Stimulated activated CD4-positive, alpha-beta T cell treated with anti-CD3 and anti-CD28 coated beads, Interleukin-1b, Interleukin-23, amount 100 ng/mL, for 24 hours (primary cell): ENCODE measurements around the gene OR13C2.
"Not testable (repeated sequence)": the region's sequence is repeated elsewhere in the genome, so short reads cannot be mapped to it uniquely, and the experiment has no call there.

Experiments used
- DNase-seq, 4 experiments: peaks; one replicate each; pipeline ENCODE4 v3.0.0-alpha.2; 2020; ENCODE audit warnings: low read depth in 4 of 4, low spot score in 1 of 4

The OR13C2 gene, protein sequence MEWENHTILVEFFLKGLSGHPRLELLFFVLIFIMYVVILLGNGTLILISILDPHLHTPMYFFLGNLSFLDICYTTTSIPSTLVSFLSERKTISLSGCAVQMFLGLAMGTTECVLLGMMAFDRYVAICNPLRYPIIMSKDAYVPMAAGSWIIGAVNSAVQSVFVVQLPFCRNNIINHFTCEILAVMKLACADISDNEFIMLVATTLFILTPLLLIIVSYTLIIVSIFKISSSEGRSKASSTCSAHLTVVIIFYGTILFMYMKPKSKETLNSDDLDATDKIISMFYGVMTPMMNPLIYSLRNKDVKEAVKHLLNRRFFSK

DNA sequence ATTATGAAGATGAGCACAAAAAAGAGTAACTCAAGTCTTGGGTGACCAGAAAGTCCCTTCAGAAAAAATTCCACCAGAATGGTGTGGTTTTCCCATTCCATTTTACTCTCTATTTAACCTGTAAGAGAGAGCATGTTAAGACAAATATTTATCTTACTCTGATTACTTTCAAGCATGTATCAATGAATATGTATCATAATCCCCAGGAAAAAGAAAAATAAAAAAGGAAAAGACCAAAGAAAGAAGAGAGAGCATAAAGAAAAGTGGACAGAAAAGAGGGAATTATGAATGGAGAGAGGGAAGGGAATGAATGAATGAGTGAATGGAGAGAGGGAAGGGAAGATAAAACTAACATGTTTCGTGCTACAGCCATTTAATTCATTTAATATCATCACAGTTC is at the start of gene OR13C2:
TSS of gene OR13C2 (minus strand) at position 101 of the 400 bp plus-strand sequence. CDS start at position 101, 0 bp downstream.
- DNase-seq = not testable (repeated sequence)

DNA sequence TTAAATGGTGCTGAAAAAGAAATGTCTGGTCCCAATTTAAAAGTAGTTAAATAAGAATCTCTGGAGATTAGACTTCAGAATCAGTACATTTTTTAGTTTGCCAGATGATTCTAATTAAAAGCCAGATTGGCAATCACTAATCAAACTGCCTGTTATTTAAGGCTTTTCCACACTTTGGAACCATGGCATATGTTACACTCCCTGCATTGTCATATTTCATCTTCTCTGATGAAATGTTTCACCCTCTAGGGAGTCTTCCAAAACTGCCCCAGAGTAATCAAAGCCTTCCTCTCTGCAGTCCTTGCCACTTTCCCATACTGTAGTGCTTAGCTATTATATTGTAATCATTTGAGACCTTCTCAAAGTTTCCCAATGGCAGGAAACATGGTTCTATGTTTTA is 30.0 kb upstream of the OR13C2 start:
- DNase-seq = no peak

DNA sequence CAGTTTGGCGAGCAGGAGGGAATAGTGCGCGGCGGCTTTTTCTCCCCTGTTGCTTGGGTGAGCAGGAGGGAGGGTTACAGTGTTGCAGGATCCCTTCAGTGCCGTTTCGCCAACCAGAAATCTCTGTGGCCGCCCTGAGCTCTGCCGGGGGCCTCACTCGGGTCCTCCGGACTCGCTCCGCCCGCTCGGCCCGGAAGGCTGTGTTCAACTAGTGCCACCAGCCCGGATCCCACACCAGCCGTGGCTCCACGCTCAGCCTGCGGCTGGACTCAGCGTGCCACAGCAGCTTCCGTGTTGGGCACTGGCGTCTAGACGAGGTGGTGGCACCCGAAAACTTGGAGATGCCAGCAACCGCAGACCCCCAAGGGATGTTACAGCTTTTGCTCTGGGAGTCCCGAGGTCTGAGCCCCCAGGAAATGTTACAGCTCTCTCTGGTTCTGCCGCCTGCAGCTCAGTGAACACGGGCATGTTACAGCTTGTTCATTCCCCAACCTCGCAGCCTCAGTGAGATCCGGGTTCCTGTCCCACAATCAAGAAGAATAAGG is 28.6 kb upstream of the OR13C2 start:
- DNase-seq = no peak

DNA sequence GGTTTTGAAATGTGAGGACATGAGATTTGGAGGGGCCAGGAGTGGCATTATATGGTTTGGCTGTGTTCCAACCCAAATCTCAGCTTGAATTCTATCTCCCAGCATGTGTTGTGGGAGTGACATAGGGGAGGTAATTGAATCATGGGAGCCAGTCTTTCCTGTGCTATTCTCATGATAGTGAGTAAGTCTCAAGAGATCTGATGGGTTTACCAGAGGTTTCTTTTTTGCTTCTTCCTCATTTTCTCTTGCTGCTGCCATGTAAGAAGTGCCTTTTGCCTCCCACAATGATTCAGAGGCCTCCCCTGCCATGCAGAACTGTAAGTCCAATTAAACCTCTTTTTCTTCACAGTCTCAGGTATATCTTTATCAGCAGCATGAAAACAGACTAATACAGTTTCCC is 20.5 kb upstream of the OR13C2 start:
- not testable (repeated sequence) for DNase-seq

DNA sequence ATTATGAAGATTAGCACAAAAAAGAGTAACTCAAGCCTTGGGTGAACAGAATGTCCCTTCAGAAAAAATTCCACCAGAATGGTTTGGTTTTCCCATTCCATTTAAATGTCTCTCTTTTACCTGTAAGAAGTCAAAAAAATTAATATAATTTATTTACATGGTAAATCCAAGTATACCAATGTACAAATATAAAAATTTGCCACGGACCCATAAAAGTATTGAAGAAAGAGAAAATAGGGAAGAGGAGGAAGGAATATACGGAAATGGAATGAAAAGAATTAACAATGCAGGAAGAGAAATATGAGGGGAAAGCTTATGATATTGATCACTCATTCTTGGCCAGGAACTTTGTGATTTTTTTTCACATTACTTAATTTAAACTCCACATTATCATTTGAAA is 12.7 kb upstream of the OR13C2 start, which contains the start of gene OR13C9:
TSS of gene OR13C9 (minus strand) at position 101 of the 400 bp plus-strand sequence. CDS start at position 101, 0 bp downstream.
- DNase-seq = no peak

DNA sequence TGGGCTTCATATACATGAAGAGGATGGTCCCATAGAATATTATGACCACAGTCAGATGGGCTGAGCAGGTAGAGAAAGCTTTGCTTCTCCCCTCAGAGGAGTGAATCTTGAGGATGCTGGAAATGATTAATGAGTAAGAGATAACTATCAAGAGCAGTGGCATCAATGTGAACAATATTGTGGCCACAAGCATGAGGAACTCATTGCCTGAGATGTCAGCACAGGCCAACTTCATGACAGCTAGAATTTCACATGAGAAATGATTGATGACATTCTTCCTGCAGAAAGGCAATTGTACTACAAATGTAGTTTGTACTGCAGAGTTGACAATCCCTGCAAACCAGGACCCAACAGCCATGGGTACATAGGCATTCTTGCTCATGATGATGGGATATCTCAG is 12.0 kb upstream of the OR13C2 start:
- DNase-seq = no peak

DNA sequence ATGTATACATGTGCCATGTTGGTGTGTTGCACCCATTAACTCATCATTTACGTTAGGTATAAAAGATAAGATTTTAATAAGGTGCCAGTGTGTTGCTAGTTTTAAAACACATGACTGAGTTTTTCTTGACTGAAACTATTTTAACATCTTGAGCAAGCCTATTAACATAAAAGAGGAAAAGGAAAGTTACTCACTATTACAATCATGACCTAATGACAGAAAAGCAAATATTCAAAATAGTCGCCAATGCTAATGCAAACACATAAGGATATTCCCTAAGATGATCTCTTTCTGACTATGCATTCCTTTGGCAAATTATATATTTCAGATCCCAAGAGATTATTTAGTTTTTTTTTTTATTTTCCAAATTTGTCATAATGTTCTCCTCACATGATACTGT is 5.8 kb upstream of the OR13C2 start:
- DNase-seq = no peak

DNA sequence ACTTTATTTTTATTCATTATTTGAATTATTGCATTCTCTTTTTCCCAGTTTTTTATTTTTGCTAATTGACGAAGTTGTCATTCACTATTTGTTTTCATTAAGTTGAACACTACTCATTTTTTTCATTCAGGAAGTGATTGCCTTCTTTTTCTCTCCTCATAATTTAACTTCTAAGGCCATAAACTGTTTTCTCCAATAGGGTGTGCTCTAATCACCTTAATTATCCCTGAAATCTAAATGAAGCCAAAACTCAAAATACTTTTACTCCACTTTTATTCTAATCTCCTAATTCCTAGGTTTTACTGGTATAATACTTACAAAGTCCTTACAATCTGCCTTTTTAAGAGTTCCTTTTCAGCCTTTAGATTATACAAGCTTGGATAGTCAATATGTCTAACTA is 2.9 kb upstream of the OR13C2 start:
- DNase-seq = no peak

DNA sequence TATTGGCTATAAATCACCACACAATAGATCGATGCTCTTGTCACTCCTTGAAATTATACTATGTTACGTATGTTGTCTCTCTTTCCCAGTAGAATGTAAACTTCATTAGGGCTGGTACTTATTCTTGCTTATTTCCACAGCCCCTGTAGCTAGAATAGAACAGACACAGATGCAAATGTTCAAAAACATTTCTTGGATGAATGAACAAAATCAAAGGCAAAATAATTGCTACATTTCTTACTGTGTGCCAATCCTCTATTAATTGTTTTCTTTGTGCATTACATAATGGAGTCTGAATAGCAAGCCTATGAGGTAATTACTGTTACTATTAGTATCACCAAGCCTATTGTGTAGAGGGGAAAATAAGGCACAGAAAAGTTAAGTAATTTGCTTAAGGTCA is 725 bp upstream of the OR13C2 start:
- DNase-seq = no peak

DNA sequence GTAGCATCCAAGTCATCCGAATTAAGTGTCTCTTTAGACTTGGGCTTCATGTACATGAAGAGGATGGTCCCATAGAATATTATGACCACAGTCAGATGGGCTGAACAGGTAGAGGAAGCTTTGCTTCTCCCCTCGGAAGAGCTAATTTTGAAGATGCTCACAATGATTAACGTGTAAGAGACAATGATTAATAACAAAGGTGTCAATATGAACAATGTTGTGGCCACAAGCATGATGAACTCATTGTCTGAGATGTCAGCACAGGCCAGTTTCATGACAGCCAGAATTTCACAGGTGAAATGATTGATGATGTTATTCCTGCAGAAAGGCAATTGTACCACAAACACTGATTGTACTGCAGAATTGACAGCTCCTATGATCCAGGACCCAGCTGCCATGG is 626 bp downstream of the OR13C2 start:
- no peak for DNase-seq

DNA sequence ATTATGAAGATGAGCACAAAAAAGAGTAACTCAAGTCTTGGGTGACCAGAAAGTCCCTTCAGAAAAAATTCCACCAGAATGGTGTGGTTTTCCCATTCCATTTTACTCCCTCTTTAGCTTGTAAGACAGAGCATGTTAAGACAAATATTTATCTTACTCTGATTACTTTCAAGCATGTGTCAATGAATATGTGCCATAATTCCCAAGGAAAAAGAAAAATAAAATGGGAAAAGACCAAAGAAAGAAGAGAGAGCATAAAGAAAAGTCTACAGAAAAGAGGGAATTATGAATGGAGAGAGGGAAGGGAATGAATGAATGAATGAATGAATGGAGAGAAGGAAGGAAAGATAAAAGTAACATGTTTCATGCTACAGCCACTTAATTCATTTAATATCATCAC is 6.1 kb downstream of the OR13C2 start, which contains the start of gene OR13C5:
TSS of gene OR13C5 (minus strand) at position 101 of the 400 bp plus-strand sequence. CDS start at position 101, 0 bp downstream.
- DNase-seq = not testable (repeated sequence)

DNA sequence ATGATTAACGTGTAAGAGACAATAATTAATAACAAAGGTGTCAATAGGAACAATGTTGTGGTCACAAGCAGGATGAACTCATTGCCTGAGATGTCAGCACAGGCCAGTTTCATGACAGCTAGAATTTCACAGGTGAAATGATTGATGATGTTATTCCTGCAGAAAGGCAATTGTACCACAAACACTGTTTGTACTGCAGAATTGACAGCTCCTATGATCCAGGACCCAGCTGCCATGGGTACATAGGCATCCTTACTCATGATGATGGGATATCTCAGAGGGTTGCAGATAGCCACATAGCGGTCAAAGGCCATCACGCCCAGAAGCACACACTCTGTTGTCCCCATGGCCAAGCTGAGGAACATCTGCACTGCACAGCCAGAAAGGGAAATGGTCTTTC is 6.7 kb downstream of the OR13C2 start:
- not testable (repeated sequence) for DNase-seq

DNA sequence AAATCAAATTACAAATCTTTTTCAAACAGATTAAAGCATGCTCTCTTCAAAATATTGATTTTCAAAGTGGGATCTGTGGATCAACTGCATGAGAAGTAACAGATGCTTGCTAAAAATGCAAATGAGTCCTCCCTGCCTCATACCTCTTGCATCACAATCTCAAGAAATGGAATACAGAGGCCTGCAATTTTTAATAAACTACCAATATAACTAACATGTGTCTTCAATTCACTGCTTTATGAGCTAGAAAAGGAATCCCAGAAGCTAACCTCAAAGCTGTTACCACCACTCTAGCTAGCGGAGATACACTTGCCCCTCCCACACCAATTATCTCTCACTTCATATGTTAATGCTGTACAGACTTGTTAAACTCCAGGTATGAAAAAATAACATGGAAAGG is 15.8 kb downstream of the OR13C2 start:
- no peak for DNase-seq

DNA sequence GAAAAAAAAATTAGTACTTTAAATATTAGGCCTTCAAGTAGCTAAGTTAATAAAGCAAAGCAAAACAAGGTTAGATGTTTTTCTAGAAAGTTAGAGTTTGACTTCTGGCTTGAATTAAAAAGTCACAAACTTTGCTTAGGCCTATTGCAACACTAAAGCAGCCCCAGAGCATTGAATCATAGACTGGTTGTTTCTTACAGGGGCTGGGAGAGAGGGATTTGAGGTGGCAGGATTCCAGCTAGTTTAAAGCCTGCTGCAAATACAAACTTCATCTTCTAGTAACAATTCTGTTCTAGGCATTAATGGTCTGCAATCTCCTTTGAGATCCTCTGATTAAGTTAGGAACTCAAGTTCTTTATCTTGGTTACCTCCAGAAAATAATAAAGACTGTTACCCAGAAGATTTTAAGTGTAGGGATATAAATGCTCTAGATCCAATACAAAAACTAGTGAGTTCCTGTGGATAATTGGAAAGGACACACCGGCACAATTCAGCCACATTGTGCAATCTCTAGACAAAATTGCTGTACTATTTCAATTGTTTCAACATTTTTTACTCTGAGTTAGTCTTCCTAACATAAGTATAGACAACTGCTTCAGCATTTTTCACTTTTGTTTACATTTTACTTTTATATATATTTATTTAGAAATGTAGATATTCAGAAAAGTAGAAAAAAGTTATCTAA is 18.8 kb downstream of the OR13C2 start:
- no peak for DNase-seq

DNA sequence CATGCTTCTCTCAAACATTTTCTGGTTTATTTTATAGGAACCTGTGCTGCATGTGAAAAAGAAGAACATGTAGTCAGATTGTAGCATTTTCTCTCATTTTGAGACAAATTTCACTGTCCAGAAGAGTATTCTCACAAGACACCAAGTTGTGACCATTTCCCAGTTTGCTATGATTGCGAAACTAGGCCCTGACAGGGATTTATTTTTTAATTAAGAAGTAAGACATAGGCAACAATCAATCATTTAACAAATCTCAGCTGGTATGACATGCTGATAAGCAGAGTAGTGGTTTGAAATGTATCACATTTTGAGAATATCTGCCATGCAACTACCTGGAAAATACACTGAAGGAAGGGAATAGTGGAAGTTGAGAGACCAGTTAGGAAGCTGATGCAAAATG is 24.9 kb downstream of the OR13C2 start:
- DNase-seq = no peak

DNA sequence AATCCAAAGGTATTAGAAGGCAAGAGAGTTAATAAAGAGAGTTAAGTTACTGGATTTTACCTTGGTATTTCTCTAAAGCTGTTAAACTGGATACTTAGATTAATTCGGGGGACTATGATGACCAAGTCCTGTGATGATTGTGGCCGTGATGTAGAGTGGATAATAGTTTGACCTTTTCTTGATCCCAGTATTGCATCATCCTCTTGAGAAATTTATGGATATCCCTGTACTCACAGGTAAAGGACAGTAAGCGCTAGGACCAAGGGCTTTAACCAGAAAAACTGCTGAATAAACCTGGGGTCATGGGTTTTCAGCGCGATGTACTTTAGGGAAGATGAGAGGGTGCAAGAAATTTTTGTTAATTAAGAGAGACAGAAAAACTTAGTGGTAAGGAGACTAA is 28.2 kb downstream of the OR13C2 start:
- DNase-seq = no peak

DNA sequence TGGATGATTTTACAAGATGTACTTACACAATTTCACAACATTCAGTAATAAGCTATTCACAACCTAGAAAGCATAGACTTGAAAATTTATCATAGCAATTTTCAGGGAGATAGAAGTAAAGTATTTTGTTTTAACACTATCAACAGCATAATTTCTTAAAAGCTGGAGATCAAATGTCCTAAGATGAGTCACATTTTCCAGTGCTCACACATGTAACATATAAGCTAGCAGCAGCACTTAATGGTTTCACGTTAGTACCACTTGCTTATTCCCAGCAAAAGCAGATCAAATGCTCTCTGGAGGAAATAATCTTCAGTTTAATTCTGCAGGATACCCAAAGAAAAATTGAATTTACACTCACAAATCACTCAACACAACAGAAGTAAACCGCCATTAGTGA is 30.0 kb downstream of the OR13C2 start:
- DNase-seq = no peak

DNA sequence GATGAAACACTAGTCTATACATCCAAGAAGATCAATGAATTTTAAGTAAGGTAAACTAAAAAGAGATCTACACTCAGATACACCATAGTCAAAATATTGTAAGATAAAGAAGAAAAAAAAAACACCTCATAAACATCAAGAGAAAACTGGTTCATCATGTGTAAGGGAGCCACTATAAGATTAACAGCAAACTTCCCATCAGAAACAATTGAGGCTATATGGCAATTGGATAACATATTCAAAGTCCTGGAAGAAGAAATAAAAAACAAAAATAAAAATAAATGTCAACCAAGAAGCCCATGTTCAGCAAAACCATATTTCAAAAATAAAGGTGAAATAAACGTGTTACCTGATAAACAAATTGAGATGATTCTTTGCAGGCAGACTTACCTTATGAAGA is 32.8 kb downstream of the OR13C2 start:
- DNase-seq = no peak

DNA sequence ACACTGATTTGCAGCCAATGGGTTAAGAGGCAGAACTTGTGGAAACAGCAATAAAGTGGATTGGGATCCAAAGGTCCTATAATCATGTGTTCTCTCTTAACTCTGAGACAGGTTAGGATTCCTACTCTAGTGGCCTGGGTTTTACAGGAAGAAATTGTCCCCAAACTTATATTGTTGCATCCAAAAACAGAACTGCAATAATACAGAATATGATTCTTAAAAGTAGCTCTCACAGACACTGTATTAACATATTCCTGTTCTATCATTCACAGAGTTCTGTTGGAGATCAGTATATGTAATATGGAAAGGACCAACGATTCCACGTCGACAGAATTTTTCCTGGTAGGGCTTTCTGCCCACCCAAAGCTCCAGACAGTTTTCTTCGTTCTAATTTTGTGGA is 36.6 kb downstream of the OR13C2 start, which contains the start of gene OR13C8:
TSS of gene OR13C8 (plus strand) at position 301 of the 400 bp plus-strand sequence. CDS start at position 301, 0 bp downstream.
- no peak for DNase-seq

DNA sequence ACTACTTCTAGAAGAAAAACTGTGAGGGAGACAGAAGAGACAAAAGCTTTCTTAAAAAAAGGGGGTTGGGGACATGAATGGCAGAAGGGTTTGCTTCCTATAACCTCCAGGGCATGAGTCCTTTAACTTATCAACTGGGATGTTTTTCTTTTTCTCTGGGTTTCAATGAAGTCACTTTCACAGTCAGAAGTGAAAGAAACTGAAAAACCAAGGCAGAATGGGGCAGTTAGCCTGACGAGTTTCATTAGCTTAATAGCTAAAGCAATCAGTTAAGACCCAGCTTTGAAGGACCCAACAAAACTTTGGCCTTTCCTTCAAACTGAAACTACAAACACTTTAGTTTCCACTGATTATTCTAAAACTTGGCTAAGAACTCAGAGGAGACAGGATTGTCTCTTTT is 41.1 kb downstream of the OR13C2 start:
- DNase-seq = no peak

DNA sequence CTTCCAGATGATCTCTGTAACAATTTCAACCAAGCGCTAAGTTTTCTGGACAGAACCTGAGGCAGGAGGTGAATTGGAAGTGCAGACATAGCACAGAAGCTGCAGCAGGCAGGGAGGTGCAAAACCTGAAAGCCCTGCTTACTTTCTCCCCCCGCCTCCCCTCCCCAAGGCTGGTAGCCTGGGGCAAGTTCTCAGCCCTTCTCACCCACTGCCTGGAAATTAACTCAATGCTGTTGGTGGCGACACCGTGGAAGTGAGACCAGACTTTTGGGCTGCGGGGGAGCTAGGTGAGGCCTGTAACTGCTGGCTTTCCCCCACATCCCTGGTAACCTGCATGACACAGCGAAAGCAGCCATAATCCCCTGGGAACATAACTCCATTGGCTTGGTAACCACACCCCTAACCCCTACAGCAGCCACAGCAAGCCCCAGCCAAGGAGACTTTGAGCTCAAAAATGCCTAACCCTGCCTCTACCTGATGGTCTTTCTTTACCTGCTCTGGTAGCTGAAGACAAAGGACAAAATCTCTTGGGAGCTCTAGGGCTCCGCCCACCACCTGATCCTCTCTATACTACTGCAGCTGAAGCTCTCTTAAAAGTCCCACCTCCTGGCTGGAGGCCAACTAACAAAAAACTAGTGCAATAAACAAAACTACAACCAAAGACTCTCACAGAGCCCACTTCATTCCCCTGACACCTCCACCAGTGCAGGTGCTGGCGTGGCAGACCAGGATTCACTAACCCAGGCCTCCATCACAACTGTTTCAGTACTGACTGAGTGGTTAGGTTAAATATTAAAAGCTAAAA is 48.4 kb downstream of the OR13C2 start:
- no peak for DNase-seq
